Osteocyte (in vitro differentiated cells): ENCODE results near the gene CSNK2A3. TPM values are rescaled to one million over a fixed set of nuclear protein-coding genes. Genes with fewer than 3 reads are reported as not detected.

Experiments used
- DNase-seq: peaks from one replicate; pipeline ENCODE4 v3.0.0; 2021; ENCODE audit warnings: mixed read lengths; ENCODE audit not compliant: unreplicated experiment; ENCODE audit errors: extremely low spot score
- H3K27ac Mint-ChIP-seq: one replicate; pipeline ENCODE4 v1.8.0; 2021; ENCODE audit warnings: mild to moderate bottlenecking, mixed read lengths; ENCODE audit not compliant: unreplicated experiment
- H3K27me3 Mint-ChIP-seq: one replicate; pipeline ENCODE4 v1.8.0; 2021; ENCODE audit warnings: mixed read lengths; ENCODE audit not compliant: unreplicated experiment
- H3K36me3 Mint-ChIP-seq: one replicate; pipeline ENCODE4 v1.8.0; 2021; ENCODE audit warnings: mixed read lengths; ENCODE audit not compliant: unreplicated experiment
- H3K4me1 Mint-ChIP-seq: one replicate; pipeline ENCODE4 v1.8.0; 2021; ENCODE audit warnings: mixed read lengths; ENCODE audit not compliant: unreplicated experiment
- H3K4me3 Mint-ChIP-seq: one replicate; pipeline ENCODE4 v1.8.0; 2021; ENCODE audit warnings: mild to moderate bottlenecking, moderate library complexity, mixed read lengths; ENCODE audit not compliant: unreplicated experiment
- H3K9me3 Mint-ChIP-seq: one replicate; pipeline ENCODE4 v1.8.0; 2021; ENCODE audit warnings: mixed read lengths; ENCODE audit not compliant: unreplicated experiment
- total RNA-seq: library from RNA; stranded (reverse); gene quantifications from 2 replicates; pipeline ENCODE4 v1.2.1, GENCODE V29; 2021
- TF ChIP-seq, protein P1 (sequence below): fragments of 200-600 bp; sonication (generic); IDR thresholded peaks from 2 replicates; pipeline ENCODE4 v1.5.0; 2021; ENCODE audit warnings: antibody characterized with exemption, mild to moderate bottlenecking, moderate library complexity

Gene CSNK2A3
- total RNA-seq, 1 donor from 2014 or later, result 2.1 TPM

DNA sequence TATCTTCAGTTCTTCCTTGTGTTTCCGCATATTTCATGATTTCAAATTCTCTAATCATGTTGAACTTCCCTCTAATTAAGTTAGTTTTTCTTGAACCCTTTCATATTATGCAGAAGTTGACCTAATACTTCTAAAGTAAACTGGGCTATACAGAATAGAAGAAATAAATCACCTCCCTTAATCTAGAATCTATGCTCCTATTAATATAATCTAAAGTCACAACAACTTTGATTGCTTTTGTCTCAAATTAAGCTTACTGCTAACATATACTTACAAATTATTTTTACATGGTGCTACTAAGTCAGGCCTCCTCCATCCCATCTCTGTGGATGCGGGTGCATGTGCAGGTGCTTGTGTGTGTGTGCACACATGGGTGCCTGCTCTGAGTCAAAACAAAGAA lies 27.3 kb upstream of the CSNK2A3 start:
- Mint-ChIP-seq H3K27me3 (no peaks in the 10 kb centered on the region), H3K4me1 (peaks cover 14% of the 10 kb centered on the region), H3K9me3 (no peaks in the 10 kb centered on the region), H3K27ac (no peak overlapping the region), H3K36me3 (peaks cover 18% of the 10 kb centered on the region), H3K4me3 (no peak overlapping the region)
- DNase-seq, result peak; percentile 5
- TF ChIP-seq, protein P1, sequence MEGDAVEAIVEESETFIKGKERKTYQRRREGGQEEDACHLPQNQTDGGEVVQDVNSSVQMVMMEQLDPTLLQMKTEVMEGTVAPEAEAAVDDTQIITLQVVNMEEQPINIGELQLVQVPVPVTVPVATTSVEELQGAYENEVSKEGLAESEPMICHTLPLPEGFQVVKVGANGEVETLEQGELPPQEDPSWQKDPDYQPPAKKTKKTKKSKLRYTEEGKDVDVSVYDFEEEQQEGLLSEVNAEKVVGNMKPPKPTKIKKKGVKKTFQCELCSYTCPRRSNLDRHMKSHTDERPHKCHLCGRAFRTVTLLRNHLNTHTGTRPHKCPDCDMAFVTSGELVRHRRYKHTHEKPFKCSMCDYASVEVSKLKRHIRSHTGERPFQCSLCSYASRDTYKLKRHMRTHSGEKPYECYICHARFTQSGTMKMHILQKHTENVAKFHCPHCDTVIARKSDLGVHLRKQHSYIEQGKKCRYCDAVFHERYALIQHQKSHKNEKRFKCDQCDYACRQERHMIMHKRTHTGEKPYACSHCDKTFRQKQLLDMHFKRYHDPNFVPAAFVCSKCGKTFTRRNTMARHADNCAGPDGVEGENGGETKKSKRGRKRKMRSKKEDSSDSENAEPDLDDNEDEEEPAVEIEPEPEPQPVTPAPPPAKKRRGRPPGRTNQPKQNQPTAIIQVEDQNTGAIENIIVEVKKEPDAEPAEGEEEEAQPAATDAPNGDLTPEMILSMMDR, result no peak

DNA sequence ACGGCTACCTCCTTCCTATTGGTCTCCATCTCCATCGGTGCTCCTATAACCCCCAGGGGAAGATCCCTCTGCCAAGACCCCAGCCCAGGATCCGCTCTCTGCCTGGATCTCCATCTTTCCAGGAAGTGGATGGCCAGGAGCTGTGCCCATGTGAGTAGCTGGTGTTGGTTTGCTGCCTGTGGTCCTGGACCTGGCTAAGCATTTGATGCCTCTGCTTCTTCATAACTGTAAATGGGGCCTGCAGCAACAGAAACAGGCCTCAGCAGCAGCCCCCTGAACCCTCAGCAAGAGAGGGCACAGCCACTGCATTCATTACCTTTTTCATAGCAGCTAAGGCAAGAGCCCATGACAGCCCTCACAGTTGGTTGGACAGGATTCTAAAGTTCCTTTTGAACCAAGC lies 26.6 kb upstream of the CSNK2A3 start:
- TF ChIP-seq, protein P1, result no peak
- no peak overlapping the region for H3K4me3 Mint-ChIP-seq
- H3K36me3 Mint-ChIP-seq, result peaks cover 25% of the 10 kb centered on the region
- no peaks in the 10 kb centered on the region for H3K9me3 Mint-ChIP-seq
- peak; percentile 48 for DNase-seq
- H3K27me3 Mint-ChIP-seq, result no peaks in the 10 kb centered on the region
- no peak overlapping the region for H3K27ac Mint-ChIP-seq
- H3K4me1 Mint-ChIP-seq, result peaks cover 12% of the 10 kb centered on the region

DNA sequence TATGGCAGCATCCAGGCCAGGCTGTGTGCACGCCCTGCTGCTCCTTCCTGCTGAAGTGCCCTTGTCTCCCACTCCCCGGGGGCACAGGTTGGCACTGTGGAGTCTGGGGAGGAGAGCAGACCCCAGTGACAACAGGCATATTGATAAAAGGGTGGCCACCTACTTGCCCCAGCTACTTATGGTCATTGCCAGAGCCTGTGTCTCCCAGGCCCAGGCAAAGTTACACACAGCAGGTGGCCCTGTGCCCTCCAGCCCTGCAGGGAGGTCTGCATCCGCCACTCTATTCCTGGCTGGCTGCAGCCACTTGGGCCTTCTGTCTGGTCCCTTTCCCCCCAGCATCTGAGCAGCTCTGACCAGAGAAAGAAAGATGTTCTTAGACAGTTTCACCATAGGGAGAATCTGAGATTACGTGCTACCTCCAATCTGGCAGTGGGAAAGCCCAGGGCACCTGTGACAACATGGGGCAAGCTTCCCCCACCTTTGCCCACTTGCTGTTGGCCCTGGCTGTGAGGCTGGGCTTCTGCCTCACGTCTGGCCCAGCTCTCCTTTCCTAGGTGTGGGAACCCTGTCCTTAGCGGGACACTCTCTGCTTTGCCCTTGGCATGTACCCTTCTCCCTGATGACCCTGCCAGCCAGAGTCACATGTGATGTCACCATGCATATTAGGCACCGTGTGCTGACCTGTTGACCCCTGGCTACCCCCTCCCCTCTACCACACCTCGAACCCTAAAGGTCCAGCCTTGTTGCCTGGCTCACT lies 25.3 kb upstream of the CSNK2A3 start:
- Mint-ChIP-seq H3K36me3 (peaks cover 33% of the 10 kb centered on the region), H3K9me3 (no peaks in the 10 kb centered on the region), H3K27ac (no peak overlapping the region), H3K27me3 (no peaks in the 10 kb centered on the region), H3K4me3 (no peak overlapping the region), H3K4me1 (peaks cover 8% of the 10 kb centered on the region)
- TF ChIP-seq, protein P1, result no peak
- DNase-seq, result peak; percentile 65

DNA sequence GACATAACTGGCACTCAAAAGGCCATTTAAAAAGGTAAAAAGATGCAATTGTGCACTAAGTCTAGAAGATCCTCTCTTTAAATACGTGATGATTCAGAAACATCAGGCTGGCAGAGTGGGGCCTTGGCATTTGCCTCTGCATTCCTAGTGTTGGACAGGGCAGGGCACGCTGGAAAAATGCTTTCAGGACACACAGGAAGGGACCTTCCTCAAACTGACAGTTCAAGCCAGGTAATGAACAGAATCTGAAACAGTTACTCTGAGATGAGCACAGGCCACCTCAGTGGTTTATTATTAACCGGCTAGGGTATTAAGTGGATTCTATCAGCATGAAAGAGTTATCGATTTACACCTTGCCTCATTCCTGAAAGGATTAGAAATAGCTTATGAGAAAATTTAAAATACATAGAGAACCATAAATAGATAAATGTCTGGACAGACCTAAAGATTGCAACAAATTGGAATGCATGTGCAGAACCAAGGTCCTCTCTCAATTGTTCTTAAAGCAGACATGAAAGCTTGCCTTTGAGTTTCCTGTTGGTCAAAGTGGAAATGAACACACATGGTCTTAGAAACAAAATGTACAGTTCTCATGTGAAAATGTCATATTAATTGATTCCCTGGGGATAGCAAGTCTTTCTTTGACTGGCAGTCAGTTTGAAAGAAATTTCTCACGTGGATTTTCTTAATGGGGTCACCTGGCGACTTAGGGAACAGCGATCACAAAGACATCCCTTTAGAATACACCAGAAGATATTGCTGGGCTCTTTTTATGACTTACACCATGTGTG lies 21.5 kb upstream of the CSNK2A3 start:
- Mint-ChIP-seq H3K27me3 (no peaks in the 10 kb centered on the region), H3K4me1 (no peaks in the 10 kb centered on the region), H3K27ac (no peak overlapping the region), H3K4me3 (no peak overlapping the region), H3K36me3 (peaks cover 64% of the 10 kb centered on the region), H3K9me3 (no peaks in the 10 kb centered on the region)
- peak; percentile 44 for DNase-seq
- TF ChIP-seq, protein P1, result no peak

DNA sequence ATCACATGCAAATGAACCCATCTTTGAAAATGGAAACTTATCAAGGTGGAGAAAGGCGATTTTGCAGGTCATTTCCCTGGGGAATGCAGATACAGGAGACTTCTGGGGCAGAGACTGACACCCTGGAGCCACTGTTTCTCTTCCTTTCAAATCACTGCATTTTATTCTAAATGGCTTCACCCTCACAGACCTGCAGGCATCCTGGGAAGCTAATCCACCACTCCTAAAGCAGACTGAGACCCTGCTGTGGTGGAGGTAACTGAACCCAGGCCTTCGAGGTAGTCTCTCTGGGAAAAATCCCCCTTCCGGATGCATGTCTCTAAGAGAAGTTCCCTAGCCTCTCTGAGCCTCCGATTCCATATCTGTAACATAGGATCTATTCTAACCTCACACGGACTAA lies 20.9 kb upstream of the CSNK2A3 start:
- Mint-ChIP-seq H3K36me3 (peaks cover 70% of the 10 kb centered on the region), H3K4me1 (no peaks in the 10 kb centered on the region), H3K9me3 (no peaks in the 10 kb centered on the region), H3K4me3 (no peak overlapping the region), H3K27ac (no peak overlapping the region), H3K27me3 (no peaks in the 10 kb centered on the region)
- TF ChIP-seq, protein P1, result no peak
- DNase-seq, result peak; percentile 21
